K562 (cell line): Measurements from ENCODE around the gene NUP160. TPM values are rescaled to one million over a fixed set of nuclear protein-coding genes. Genes with fewer than 3 reads are reported as not detected.

Experiments used
- ARID2 ChIP-seq: fragments of 450-650 bp; IDR thresholded peaks from 2 replicates; pipeline ENCODE4 v1.6.1; 2017; ENCODE audit warnings: antibody characterized with exemption, mild to moderate bottlenecking
- C11orf30 ChIP-seq: fragments of 450-650 bp; IDR thresholded peaks from 2 replicates; pipeline ENCODE4 v1.6.1; 2016; ENCODE audit warnings: low read depth, mild to moderate bottlenecking
- CBFA2T3 ChIP-seq: fragments of 450-650 bp; IDR thresholded peaks from 2 replicates; pipeline ENCODE4 v1.6.1; 2017
- CCNT2 ChIP-seq: IDR thresholded peaks from 2 replicates; pipeline ENCODE4 v1.6.1; 2011; ENCODE audit warnings: borderline replicate concordance, low read depth, mild to moderate bottlenecking, moderate library complexity, mixed read lengths, low read length; ENCODE audit not compliant: insufficient read length; ENCODE audit errors: extremely low read depth
- CEBPB ChIP-seq: fragments of 450-650 bp; IDR thresholded peaks from 2 replicates; pipeline ENCODE4 v1.6.1; 2016; ENCODE audit warnings: missing genetic modification characterization, missing compliant biosample characterization
- CREM ChIP-seq: IDR thresholded peaks from 2 replicates; pipeline ENCODE4 v1.6.1; 2014; ENCODE audit warnings: antibody characterized with exemption, low read depth
- ETV5 ChIP-seq: sonication (generic); formaldehyde crosslinking; IDR thresholded peaks from 2 replicates; pipeline ENCODE4 v1.4.0; 2020; ENCODE audit warnings: low read depth, mild to moderate bottlenecking, missing genetic modification reagents
- GABPA ChIP-seq: fragments of 200-800 bp; sonication (Bioruptor generic); conservative IDR thresholded peaks from 2 replicates; pipeline ENCODE4 v1.6.1; 2016; ENCODE audit warnings: low read depth, missing genetic modification characterization, missing compliant biosample characterization
- LEF1 ChIP-seq: fragments of 450-650 bp; IDR thresholded peaks from 2 replicates; pipeline ENCODE4 v1.6.1; 2016; ENCODE audit warnings: mild to moderate bottlenecking
- MED1 ChIP-seq: sonication (generic); formaldehyde crosslinking; IDR thresholded peaks from 2 replicates; pipeline ENCODE4 v1.8.1; 2023; ENCODE audit warnings: missing genetic modification reagents, borderline replicate concordance
- NFE2 ChIP-seq: IDR thresholded peaks from 2 replicates; pipeline ENCODE4 v1.6.1; 2014; ENCODE audit warnings: antibody characterized with exemption, low read depth
- SMARCC2 ChIP-seq: fragments of 450-650 bp; IDR thresholded peaks from 2 replicates; pipeline ENCODE4 v1.6.1; 2017; ENCODE audit warnings: antibody characterized with exemption, moderate library complexity, mild to moderate bottlenecking, low read depth
- SPI1 ChIP-seq: IDR thresholded peaks from 2 replicates; pipeline ENCODE4 v1.6.1; 2011; ENCODE audit warnings: low read depth, low read length, control low read depth, borderline replicate concordance
- SREBF2 ChIP-seq: sonication (generic); formaldehyde crosslinking; IDR thresholded peaks from 2 replicates; pipeline ENCODE4 v1.4.0; 2020; ENCODE audit warnings: mild to moderate bottlenecking, missing genetic modification reagents
- TARDBP ChIP-seq: fragments of 450-650 bp; IDR thresholded peaks from 2 replicates; pipeline ENCODE4 v1.6.1; 2016
- TFAM ChIP-seq: fragments of 250-450 bp; sonication (Bioruptor Pico); conservative IDR thresholded peaks from 2 replicates; pipeline ENCODE4 v1.5.0; 2021; ENCODE audit warnings: mild to moderate bottlenecking, moderate library complexity
- THRA ChIP-seq: fragments of 450-650 bp; IDR thresholded peaks from 2 replicates; pipeline ENCODE4 v1.6.1; 2017; ENCODE audit warnings: mild to moderate bottlenecking, moderate library complexity
- U2AF1 ChIP-seq: fragments of 200-400 bp; formaldehyde crosslinking; optimal IDR thresholded peaks from 2 replicates; pipeline ENCODE3; 2017; ENCODE audit warnings: mild to moderate bottlenecking, low read depth, low read length, moderate library complexity
- ZBTB7A ChIP-seq: IDR thresholded peaks from 2 replicates; pipeline ENCODE4 v1.6.1; 2011; ENCODE audit warnings: low read depth, mild to moderate bottlenecking, low read length, moderate library complexity, borderline replicate concordance; ENCODE audit not compliant: control insufficient read depth
- ZBTB9 ChIP-seq: fragments of 450-650 bp; formaldehyde crosslinking; IDR thresholded peaks from 2 replicates; pipeline ENCODE4 v1.4.0; 2020; ENCODE audit warnings: mild to moderate bottlenecking, moderate library complexity
- ZNF143 ChIP-seq: sonication (generic); formaldehyde crosslinking; IDR thresholded peaks from 2 replicates; pipeline ENCODE4 v1.9.0; 2022; ENCODE audit warnings: mild to moderate bottlenecking, missing genetic modification reagents
- polyA plus RNA-seq, 8 experiments: library from polyadenylated mRNA; depleted of rRNA in 4 of 8; stranded (reverse) in 5 of 8; unstranded in 3 of 8; fragments of >200 nt; fragmentation: Nextera tagmentation in 2 of 8; fragmentation: Illumina TruSeq in 1 of 8; extraction: Ambion mirVana in 2 of 8; extraction: Trizol in 1 of 8; gene quantifications; 2 replicates each; pipeline versions ENCODE4 v1.2.1 to v1.2.3, GENCODE V29; 2011 to 2014; ENCODE audit warnings: inconsistent platforms in 1 of 8, missing spikeins in 1 of 8
- total RNA-seq, 7 experiments: library from RNA; depleted of rRNA in 6 of 7; stranded (reverse); fragments of >200 nt in 6 of 7; fragmentation: Illumina TruSeq in 2 of 7; extraction: Trizol in 2 of 7; gene quantifications; 2 replicates each; pipeline versions ENCODE4 v1.2.1 to v1.2.3, GENCODE V29; 2011 to 2021; ENCODE audit warnings: low replicate concordance in 1 of 7
- TF ChIP-seq, protein P1 (sequence below): fragments of 450-650 bp; formaldehyde crosslinking; conservative IDR thresholded peaks from 2 replicates; pipeline ENCODE4 v1.4.0; 2022; ENCODE audit warnings: mild to moderate bottlenecking, missing genetic modification characterization
- TF ChIP-seq, protein P2 (sequence below): sonication (generic); formaldehyde crosslinking; IDR thresholded peaks from 2 replicates; pipeline ENCODE4 v1.8.0; 2022; ENCODE audit warnings: missing genetic modification reagents, mild to moderate bottlenecking, borderline replicate concordance

NUP160 gene
- total and polyA plus RNA-seq, 9 of the 15 experiments (the other 6 are each of a cell fraction or from before 2014, with no cell fraction given): 41.5 to 112 (median 65.0) TPM

- TF ChIP-seq, protein P1, sequence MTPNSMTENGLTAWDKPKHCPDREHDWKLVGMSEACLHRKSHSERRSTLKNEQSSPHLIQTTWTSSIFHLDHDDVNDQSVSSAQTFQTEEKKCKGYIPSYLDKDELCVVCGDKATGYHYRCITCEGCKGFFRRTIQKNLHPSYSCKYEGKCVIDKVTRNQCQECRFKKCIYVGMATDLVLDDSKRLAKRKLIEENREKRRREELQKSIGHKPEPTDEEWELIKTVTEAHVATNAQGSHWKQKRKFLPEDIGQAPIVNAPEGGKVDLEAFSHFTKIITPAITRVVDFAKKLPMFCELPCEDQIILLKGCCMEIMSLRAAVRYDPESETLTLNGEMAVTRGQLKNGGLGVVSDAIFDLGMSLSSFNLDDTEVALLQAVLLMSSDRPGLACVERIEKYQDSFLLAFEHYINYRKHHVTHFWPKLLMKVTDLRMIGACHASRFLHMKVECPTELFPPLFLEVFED (CRISPR knock-in tag): no peak
- TF ChIP-seq NFE2 (peak; percentile 65), ARID2 (no peak), MED1 (CRISPR knock-in tag) (no peak), SPI1 (peak; percentile 1; the same call in 1 of the 2 replicates), C11orf30 (peak; percentile 42; the same call in 1 of the 2 replicates), CREM (no peak), THRA (no peak), U2AF1 (no peak), ETV5 (CRISPR knock-in tag) (no peak), ZNF143 (CRISPR knock-in tag) (no peak), CCNT2 (no peak), ZBTB9 (CRISPR knock-in tag) (no peak), SMARCC2 (no peak; the same call in 1 of the 2 replicates), SREBF2 (CRISPR knock-in tag) (no peak), TARDBP (no peak), TFAM (no peak), ZBTB7A (no peak), GABPA (peak; percentile 68), CBFA2T3 (peak; percentile 28; the same call in 1 of the 2 replicates), LEF1 (peak; percentile 74; the same call in 1 of the 2 replicates), CEBPB (tag) (peak; percentile 68)
- TF ChIP-seq, protein P2, sequence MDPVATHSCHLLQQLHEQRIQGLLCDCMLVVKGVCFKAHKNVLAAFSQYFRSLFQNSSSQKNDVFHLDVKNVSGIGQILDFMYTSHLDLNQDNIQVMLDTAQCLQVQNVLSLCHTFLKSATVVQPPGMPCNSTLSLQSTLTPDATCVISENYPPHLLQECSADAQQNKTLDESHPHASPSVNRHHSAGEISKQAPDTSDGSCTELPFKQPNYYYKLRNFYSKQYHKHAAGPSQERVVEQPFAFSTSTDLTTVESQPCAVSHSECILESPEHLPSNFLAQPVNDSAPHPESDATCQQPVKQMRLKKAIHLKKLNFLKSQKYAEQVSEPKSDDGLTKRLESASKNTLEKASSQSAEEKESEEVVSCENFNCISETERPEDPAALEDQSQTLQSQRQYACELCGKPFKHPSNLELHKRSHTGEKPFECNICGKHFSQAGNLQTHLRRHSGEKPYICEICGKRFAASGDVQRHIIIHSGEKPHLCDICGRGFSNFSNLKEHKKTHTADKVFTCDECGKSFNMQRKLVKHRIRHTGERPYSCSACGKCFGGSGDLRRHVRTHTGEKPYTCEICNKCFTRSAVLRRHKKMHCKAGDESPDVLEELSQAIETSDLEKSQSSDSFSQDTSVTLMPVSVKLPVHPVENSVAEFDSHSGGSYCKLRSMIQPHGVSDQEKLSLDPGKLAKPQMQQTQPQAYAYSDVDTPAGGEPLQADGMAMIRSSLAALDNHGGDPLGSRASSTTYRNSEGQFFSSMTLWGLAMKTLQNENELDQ (CRISPR knock-in tag): no peak
These were observed 15.2 kb upstream of the NUP160 start (continued) for GRCh38 chr11:47863189-47863897.
